GM12878 (cell line): ENCODE data around the gene GNG12. TPM values are rescaled to one million over a fixed set of nuclear protein-coding genes. Genes with fewer than 3 reads are reported as not detected.

Experiments used
- ATAC-seq: fragments of 200-7000 bp; cut with Tn5 transposase; 3 replicates; pipeline ENCODE4 v1.9.1; 2020; ENCODE audit warnings: mild to moderate bottlenecking, moderate library complexity
- BruUV-seq: library from RNA; stranded (reverse); fragments of 400-500 nt; replicated peaks from 2 replicates; lab custom pipeline; 2021; lab: Mats Ljungman, UMichigan
- CTCF ChIA-PET: fragments of 300-600 bp; sonication (Branson Sonifier 250); formaldehyde crosslinking; extraction: SDS; loops from one replicate; lab custom pipeline; 2021; ENCODE audit warnings: inconsistent platforms; lab: Yijun Ruan, JAX
- POLR2A ChIA-PET: fragments of 350-600 bp; formaldehyde crosslinking; extraction: SDS; loops from one replicate; lab custom pipeline; 2021; ENCODE audit warnings: inconsistent platforms; lab: Charles Lee
- RAD21 ChIA-PET: fragments of 300-600 bp; sonication (Branson Sonifier 250); formaldehyde crosslinking; loops from one replicate; lab custom pipeline; 2023; ENCODE audit warnings: antibody characterized with exemption; ENCODE audit not compliant: unreplicated experiment; lab: Charles Lee
- SMC1A ChIA-PET: fragments of 300-600 bp; sonication (Branson Sonifier 250); formaldehyde crosslinking; loops from one replicate; lab custom pipeline; 2023; ENCODE audit not compliant: unreplicated experiment, uncharacterized antibody; lab: Charles Lee
- DNase-seq: peaks from one replicate; pipeline ENCODE4 v3.0.0-alpha.2; 2011; ENCODE audit warnings: low read depth, low spot score
- FAIRE-seq: peaks from 3 replicates; lab custom pipeline; 2011; peaks lifted over from hg19 to GRCh38; lab: Jason Lieb, UNC
- H2AFZ ChIP-seq: 2 replicates; pipeline ENCODE4 v1.6.0; 2011; ENCODE audit warnings: low read depth, low read length, control low read depth; ENCODE audit not compliant: control insufficient read depth
- H3K27ac ChIP-seq: 2 replicates; pipeline ENCODE4 v1.5.1; 2011; ENCODE audit warnings: control low read depth; ENCODE audit not compliant: control insufficient read depth, insufficient read depth
- H3K27me3 ChIP-seq, 2 experiments: replicated peaks in 1 of 2; 2 replicates each; pipeline versions ENCODE4 v1.6.0 to v1.6.1; 2011; ENCODE audit warnings: low read length in 1 of 2; ENCODE audit not compliant: control insufficient read depth in 2 of 2, insufficient read depth in 2 of 2
- H3K36me3 ChIP-seq, 2 experiments: 2 replicates each; pipeline ENCODE4 v1.5.1; 2011; ENCODE audit warnings: low read length in 1 of 2; ENCODE audit not compliant: control insufficient read depth in 2 of 2, insufficient read depth in 2 of 2
- H3K4me1 ChIP-seq: 2 replicates; pipeline ENCODE4 v1.6.1; 2011; ENCODE audit warnings: mild to moderate bottlenecking, low read length, moderate library complexity, mixed read lengths; ENCODE audit not compliant: control insufficient read depth, insufficient read depth
- H3K4me2 ChIP-seq: 2 replicates; pipeline ENCODE4 v1.6.0; 2011; ENCODE audit warnings: control low read depth; ENCODE audit not compliant: control insufficient read depth, insufficient read depth
- H3K4me3 ChIP-seq: fragments of 200-600 bp; sonication (generic); 2 replicates; pipeline ENCODE4 v1.5.1; 2016
- H3K79me2 ChIP-seq: 2 replicates; pipeline ENCODE4 v1.6.0; 2011; ENCODE audit warnings: low read length; ENCODE audit not compliant: control insufficient read depth, insufficient read depth
- H3K9ac ChIP-seq: 2 replicates; pipeline ENCODE4 v1.8.0; 2011; ENCODE audit warnings: low read length, control low read depth, mixed read lengths; ENCODE audit not compliant: control insufficient read depth, insufficient read depth
- H3K9me3 ChIP-seq: replicated peaks from 3 replicates; pipeline ENCODE4 v1.5.1; 2011; ENCODE audit warnings: mild to moderate bottlenecking, low read length; ENCODE audit not compliant: control insufficient read depth, insufficient read depth
- H4K20me1 ChIP-seq: 2 replicates; pipeline ENCODE4 v1.6.0; 2011; ENCODE audit not compliant: control insufficient read depth, insufficient read depth
- ESRRA ChIP-seq: IDR thresholded peaks from 2 replicates; pipeline ENCODE4 v1.6.1; 2012; ENCODE audit warnings: mild to moderate bottlenecking, low read length, improper control_type of control experiment
- FOS ChIP-seq: IDR thresholded peaks from 3 replicates; pipeline ENCODE4 v1.6.1; 2011; ENCODE audit warnings: borderline replicate concordance; ENCODE audit not compliant: insufficient read length; ENCODE audit errors: extremely low read depth
- GATAD2B ChIP-seq: fragments of 450-650 bp; conservative IDR thresholded peaks from 2 replicates; pipeline ENCODE4 v1.6.1; 2017; ENCODE audit warnings: low read depth, mild to moderate bottlenecking, moderate library complexity
- IKZF1 ChIP-seq: fragments of 450-650 bp; conservative IDR thresholded peaks from 2 replicates; pipeline ENCODE4 v1.6.1; 2017; ENCODE audit warnings: antibody characterized with exemption, mild to moderate bottlenecking
- KDM1A ChIP-seq: fragments of 200-600 bp; sonication (generic); IDR thresholded peaks from 2 replicates; pipeline ENCODE4 v1.6.1; 2016; ENCODE audit warnings: borderline replicate concordance
- MYC ChIP-seq: IDR thresholded peaks from 2 replicates; pipeline ENCODE4 v1.6.1; 2011; ENCODE audit warnings: mild to moderate bottlenecking, low read length, moderate library complexity, inconsistent platforms; ENCODE audit not compliant: insufficient read depth, insufficient replicate concordance, insufficient read length, severe bottlenecking
- NR2F1 ChIP-seq: fragments of 450-650 bp; conservative IDR thresholded peaks from 2 replicates; pipeline ENCODE4 v1.6.1; 2017; ENCODE audit warnings: mild to moderate bottlenecking
- PAX5 ChIP-seq: IDR thresholded peaks from 2 replicates; pipeline ENCODE4 v1.6.1; 2011; ENCODE audit warnings: low read depth, low read length, borderline replicate concordance
- POLR2AphosphoS2 ChIP-seq: IDR thresholded peaks from 2 replicates; pipeline ENCODE4 v1.6.1; 2011; ENCODE audit warnings: low read depth, mild to moderate bottlenecking, low read length, improper control_type of control experiment, moderate library complexity
- POLR2AphosphoS5 ChIP-seq: IDR thresholded peaks from 2 replicates; pipeline ENCODE4 v1.6.1; 2011; ENCODE audit warnings: mild to moderate bottlenecking, low read length, inconsistent platforms
- POU2F2 ChIP-seq: IDR thresholded peaks from 3 replicates; pipeline ENCODE4 v1.6.1; 2011; ENCODE audit warnings: low read depth, mild to moderate bottlenecking, low read length, borderline replicate concordance
- SREBF1 ChIP-seq: IDR thresholded peaks from 2 replicates; pipeline ENCODE4 v1.6.1; 2012; ENCODE audit warnings: mild to moderate bottlenecking, low read length
- SUPT20H ChIP-seq: IDR thresholded peaks from 2 replicates; pipeline ENCODE4 v1.6.1; 2011; ENCODE audit warnings: low read depth, mild to moderate bottlenecking, low read length, moderate library complexity, borderline replicate concordance; ENCODE audit not compliant: control insufficient read depth
- ZNF592 ChIP-seq: fragments of 450-650 bp; IDR thresholded peaks from 2 replicates; pipeline ENCODE4 v1.6.1; 2017; ENCODE audit warnings: mild to moderate bottlenecking, moderate library complexity
- WGBS: methylation state at CpG from one replicate; pipeline ENCODE4 v1.1.6; 2016; ENCODE audit warnings: low lambda C conversion rate; ENCODE audit not compliant: insufficient replicate concordance, insufficient coverage; ENCODE audit errors: missing lambda C conversion rate; 5-methylcytosine and 5-hydroxymethylcytosine counted together
- in situ Hi-C: fragments of 300-500 bp; cut with MboI; formaldehyde crosslinking; loops from 9 replicates; pipeline ENCODE4 v1.14.3; 2018; ENCODE audit warnings: mixed read lengths
- intact Hi-C: fragments of 100-400 bp; cut with micrococcal nuclease; formaldehyde crosslinking; loops from one replicate; pipeline ENCODE4 v1.14.2; 2022; ENCODE audit not compliant: unreplicated experiment
- polyA plus RNA-seq, 11 experiments: library from polyadenylated mRNA; depleted of rRNA in 4 of 11; unstranded in 6 of 11; stranded (reverse) in 5 of 11; fragments of >200 nt; fragmentation: Nextera tagmentation in 4 of 11; fragmentation: Illumina TruSeq in 1 of 11; extraction: Ambion mirVana in 4 of 11; extraction: Trizol in 1 of 11; gene quantifications; 1 replicate in 1 of 11; 2 replicates in 10 of 11; pipeline versions ENCODE4 v1.2.1 to v1.2.3, GENCODE V29; 2011 to 2016; ENCODE audit warnings: inconsistent platforms in 2 of 11, missing spikeins in 2 of 11, low read depth in 1 of 11
- total RNA-seq, 4 experiments: library from RNA; depleted of rRNA in 3 of 4; stranded (reverse); fragments of >200 nt in 3 of 4; fragmentation: Illumina TruSeq in 1 of 4; extraction: Trizol in 1 of 4; gene quantifications; 2 replicates each; pipeline versions ENCODE4 v1.2.1 to v1.2.3, GENCODE V29; 2013 to 2021
- TF ChIP-seq, protein P1 (sequence below): fragments of 450-650 bp; conservative IDR thresholded peaks from 2 replicates; pipeline ENCODE4 v1.6.1; 2017; ENCODE audit warnings: mild to moderate bottlenecking, moderate library complexity
- TF ChIP-seq, protein P2 (sequence below): IDR thresholded peaks from 2 replicates; pipeline ENCODE4 v1.6.1; 2011; ENCODE audit warnings: low read depth, low read length, improper control_type of control experiment, borderline replicate concordance

GNG12 gene
- total and polyA plus RNA-seq, 10 of the 15 experiments (the other 5 are each of a cell fraction or from before 2014, with no cell fraction given): 0.22 to 32.8 (median 0.35) TPM

GRCh38 chr1:67688526-67689219 is 144.6 kb downstream of the GNG12 start:
- Histone ChIP-seq H3K4me1 (peaks cover 8% of the 10 kb centered on the region), H3K9me3 (no peaks in the 10 kb centered on the region; the same call in 2 of the 3 replicates), H3K79me2 (peaks cover 25% of the 10 kb centered on the region), H3K27me3 (peaks cover 0 to 2% of the 10 kb centered on the region in 2 experiments; a peak in 1 of 4 replicates), H2AFZ (no peak overlapping the region), H3K36me3 (0 out of 4 replicates have a peak, but pooled peaks cover 0 to 3% of the 10 kb centered on the region in 2 experiments), H3K27ac (no peak overlapping the region), H3K4me2 (peak overlapping the region; percentile 4; the same call in 1 of the 2 replicates), H3K9ac (no peak overlapping the region), H3K4me3 (no peak overlapping the region), H4K20me1 (no peaks in the 10 kb centered on the region)
- intact Hi-C loops (loop anchor here (5.0 to 10.0 kb wide), 4 partner anchors 44 to 354 kb away; partner anchors contain the start of gene SERBP1), in situ Hi-C loops (no loop called here)
- no peak for DNase-seq
- 96% methylated on average over 3 of the region's 3 CpGs for WGBS
- ChIA-PET CTCF (interaction anchor here (0.6 to 8.6 kb wide), 9 partner anchors 25 to 154 kb away, joined by 3 to 107 read pairs (median 4); no protein-coding TSS in a partner anchor), RAD21 (interaction anchor here (1.0 to 11.0 kb wide), 5 partner anchors 44 to 153 kb away, joined by 3 to 225 read pairs (median 3); no protein-coding TSS in a partner anchor), POLR2A (interaction anchor here (1.4 to 2.1 kb wide), 2 partner anchors 16 to 127 kb away, joined by 3 to 4 read pairs; no protein-coding TSS in a partner anchor), SMC1A (interaction anchor here (0.8 to 11.4 kb wide), 16 partner anchors 10 to 156 kb away, joined by 3 to 197 read pairs (median 4); no protein-coding TSS in a partner anchor)
- no peak for FAIRE-seq
- ATAC-seq: no peak
- no TSS peak for BruUV-seq
- TF ChIP-seq ESRRA (no peak), SUPT20H (no peak), MYC (no peak), KDM1A (no peak), POLR2AphosphoS5 (peak; percentile 83), IKZF1 (no peak), POU2F2 (peak; percentile 45; the same call in 1 of the 3 replicates), ZNF592 (no peak), GATAD2B (no peak), PAX5 (0 out of 2 replicates have a peak, but pooled peaks have one; percentile 17), FOS (no peak), SREBF1 (no peak), POLR2AphosphoS2 (peak; percentile 76), NR2F1 (no peak)
- TF ChIP-seq, protein P1, sequence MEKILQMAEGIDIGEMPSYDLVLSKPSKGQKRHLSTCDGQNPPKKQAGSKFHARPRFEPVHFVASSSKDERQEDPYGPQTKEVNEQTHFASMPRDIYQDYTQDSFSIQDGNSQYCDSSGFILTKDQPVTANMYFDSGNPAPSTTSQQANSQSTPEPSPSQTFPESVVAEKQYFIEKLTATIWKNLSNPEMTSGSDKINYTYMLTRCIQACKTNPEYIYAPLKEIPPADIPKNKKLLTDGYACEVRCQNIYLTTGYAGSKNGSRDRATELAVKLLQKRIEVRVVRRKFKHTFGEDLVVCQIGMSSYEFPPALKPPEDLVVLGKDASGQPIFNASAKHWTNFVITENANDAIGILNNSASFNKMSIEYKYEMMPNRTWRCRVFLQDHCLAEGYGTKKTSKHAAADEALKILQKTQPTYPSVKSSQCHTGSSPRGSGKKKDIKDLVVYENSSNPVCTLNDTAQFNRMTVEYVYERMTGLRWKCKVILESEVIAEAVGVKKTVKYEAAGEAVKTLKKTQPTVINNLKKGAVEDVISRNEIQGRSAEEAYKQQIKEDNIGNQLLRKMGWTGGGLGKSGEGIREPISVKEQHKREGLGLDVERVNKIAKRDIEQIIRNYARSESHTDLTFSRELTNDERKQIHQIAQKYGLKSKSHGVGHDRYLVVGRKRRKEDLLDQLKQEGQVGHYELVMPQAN: no peak
- TF ChIP-seq, protein P2, sequence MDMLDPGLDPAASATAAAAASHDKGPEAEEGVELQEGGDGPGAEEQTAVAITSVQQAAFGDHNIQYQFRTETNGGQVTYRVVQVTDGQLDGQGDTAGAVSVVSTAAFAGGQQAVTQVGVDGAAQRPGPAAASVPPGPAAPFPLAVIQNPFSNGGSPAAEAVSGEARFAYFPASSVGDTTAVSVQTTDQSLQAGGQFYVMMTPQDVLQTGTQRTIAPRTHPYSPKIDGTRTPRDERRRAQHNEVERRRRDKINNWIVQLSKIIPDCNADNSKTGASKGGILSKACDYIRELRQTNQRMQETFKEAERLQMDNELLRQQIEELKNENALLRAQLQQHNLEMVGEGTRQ: no peak
